GM08714 (cell line): Measurements from ENCODE around the gene VCX3B.
"Not testable (repeated sequence)": the region's sequence is repeated elsewhere in the genome, so short reads cannot be mapped to it uniquely, and the experiment has no call there.

Experiments
- H3K4me3 ChIP-seq: fragments of 200-500 bp; sonication (Bioruptor generic); 2 replicates; pipeline ENCODE4 v1.5.1; 2014; ENCODE audit warnings: mild to moderate bottlenecking, low read length, inconsistent platforms
- ZNF274 ChIP-seq: IDR thresholded peaks from 2 replicates; pipeline ENCODE4 v1.6.1; 2012; ENCODE audit warnings: mild to moderate bottlenecking, low read depth, low read length

The VCX3B gene

DNA sequence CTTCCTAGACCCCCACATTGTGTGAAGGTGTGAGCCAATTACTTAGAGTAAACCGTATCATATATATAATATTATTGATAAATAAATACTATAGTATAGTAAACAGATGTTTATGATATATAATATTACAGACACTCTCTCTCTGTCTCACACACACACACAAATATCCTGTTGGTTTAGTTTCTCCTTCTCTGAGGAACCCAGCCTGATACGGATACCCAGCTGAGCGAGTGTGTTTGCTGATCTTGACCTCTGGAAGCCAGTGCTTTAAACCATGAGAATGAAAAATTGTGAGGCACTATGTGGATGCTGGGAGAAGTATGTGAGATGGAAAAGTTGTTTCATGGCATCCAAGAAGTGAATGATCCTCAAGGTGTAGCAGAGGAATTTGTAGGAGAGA, at the start of gene VCX3B:
Gene VCX3B, plus strand, starts transcription at position 301 of the 400 bp plus-strand sequence. CDS start 621 bp downstream, outside the sequence.
- not testable (repeated sequence) for H3K4me3 ChIP-seq

DNA sequence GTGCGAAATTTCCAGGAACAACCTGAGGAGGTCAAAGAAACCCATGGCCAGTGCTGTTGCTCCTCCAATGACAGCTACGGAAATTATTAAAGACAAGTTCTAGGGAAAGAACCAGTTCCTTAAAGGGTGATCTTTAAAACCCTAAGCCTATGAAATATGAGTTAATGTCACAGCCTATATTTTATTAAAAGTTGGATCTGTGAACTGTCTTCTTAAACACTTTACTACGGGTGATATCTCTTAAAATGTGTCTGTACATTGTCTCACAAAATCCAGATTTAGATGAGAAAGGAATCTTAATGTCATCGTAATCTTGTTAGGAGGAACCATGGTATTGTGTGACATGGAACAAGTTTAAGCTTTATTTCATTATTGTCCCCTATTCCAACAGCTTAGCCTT, 46.3 kb upstream of the VCX3B start:
- no peak for TF ChIP-seq ZNF274
- H3K4me3 ChIP-seq, result no peak overlapping the region

GRCh38 chrX:8424912-8425311, 39.7 kb upstream of the VCX3B start:
- no peak for TF ChIP-seq ZNF274
- no peak overlapping the region for H3K4me3 ChIP-seq

DNA sequence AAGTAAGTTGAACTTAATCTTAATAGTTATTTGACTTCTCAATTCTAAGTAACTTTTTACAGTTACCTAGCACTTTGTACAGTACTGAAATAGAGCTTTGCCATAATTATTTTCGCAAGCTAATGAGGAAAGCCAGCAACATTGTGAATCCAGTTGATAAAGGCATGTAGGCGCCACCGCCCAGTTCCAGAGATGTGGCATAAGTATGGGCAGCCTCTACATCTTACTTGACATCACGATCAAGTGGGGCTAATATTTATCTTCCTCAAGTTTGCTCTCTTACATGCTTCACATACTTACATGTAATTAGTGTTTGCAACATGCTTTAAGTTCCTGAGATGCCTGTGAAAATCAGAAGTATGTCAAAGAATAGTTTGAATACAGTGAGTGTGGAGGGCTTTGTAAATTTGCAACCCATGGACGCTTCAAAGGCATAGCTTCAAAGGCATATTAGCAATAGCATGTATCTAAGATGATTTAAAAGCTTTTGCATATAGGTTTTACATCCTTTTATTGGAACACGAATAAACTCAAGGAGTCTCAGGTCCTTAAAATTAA, 34.9 kb upstream of the VCX3B start:
- no peak for TF ChIP-seq ZNF274
- H3K4me3 ChIP-seq, result no peak overlapping the region

DNA sequence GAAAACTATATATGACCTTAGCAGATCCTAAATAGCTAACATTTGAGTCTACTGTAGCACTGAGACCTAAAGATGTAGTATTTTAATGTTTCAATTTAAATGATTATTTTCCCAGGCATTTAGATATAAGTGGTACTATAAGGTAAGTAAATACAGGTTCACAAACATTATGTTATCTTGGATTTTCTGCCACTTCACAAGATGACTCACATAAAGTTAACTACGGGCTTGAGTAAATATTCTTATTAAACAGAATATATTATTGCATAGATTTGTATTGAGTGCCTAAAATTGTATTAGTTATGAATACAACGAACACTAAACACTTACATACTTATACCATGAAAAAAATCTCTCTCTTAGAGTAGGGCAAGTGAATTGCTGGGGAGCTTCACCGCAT, 34.2 kb upstream of the VCX3B start:
- TF ChIP-seq ZNF274, result no peak
- H3K4me3 ChIP-seq, result no peak overlapping the region

DNA sequence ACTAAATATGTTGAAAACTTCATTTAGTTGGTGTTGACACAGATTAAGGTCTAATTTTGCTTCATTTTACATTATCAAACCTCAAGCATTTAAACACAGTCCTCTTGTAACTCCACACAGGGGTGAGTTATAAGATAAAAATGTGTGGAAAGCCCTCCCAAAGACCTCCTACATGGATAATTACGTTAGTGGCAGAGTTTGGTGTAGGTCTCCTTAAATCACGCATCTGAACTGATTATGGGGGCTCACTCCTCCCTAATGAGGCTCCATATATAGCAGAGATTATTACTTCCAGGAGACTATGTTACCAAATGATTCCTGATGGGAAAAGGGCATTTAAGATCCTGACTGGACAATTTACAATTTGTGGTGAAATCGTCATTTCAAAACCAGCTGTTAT, 32.2 kb upstream of the VCX3B start:
- no peak overlapping the region for H3K4me3 ChIP-seq
- no peak for TF ChIP-seq ZNF274

DNA sequence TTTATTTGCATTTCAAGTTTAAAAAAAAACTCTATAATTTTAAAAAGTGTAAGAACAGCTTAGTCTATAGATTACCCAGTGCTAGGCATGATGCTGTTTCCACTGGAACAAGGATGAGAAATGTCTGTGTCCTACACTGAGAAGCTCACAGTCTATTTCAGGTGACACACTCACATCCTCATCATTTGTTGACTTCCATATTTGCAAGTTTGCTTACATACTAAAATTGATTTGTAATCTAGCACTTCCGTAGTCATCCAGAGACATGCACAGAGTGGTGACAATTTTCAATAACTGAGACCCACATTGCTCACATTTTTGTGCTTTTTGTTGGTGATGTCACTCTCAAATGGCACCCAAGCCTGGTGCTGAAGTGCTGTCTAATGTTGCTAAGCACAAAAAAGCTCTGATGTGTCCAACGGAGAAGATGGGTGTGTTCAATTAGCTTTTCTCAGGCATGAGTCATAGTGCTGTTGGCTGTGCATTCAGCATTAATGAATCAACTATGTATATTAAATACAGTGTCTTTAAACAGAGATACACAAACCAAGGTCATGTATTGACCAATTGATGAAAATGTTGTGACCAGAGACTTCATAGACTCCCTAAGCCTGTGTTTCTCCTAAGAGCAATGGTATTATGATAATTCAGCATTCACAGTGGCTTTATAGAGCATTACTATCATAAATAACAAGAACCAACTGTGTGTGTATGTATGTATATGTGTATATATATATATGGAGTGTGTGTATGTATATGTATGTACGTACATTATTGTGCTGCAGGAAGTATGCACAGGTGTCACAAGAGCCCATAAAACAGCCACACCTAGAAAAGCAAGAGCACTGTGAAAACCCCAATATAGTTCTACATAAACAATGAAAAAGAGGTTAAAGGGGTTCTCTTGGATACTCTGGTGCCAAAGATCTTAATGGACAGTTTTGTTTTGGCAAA, 31.2 kb upstream of the VCX3B start:
- no peak for TF ChIP-seq ZNF274
- no peak overlapping the region for H3K4me3 ChIP-seq

DNA sequence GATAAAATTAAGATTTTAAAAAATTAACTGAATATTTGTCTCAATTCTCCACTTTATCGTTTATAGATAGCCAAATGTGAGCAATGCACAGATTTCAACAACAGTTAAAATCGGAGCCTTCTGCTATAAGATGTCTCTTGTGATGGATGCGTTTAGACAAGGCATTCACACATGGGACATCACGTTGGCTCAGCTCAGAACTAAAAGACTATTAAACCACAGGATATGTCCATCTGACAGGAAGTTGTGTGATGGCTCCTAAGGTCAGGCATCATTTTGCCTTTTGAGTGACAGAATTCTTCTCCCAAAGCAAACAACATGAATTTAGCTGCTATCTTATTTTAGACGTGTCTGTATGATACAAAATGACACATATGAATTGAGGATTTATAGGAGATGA, 17.3 kb upstream of the VCX3B start:
- no peak for TF ChIP-seq ZNF274

GRCh38 chrX:8452343-8452742, 12.3 kb upstream of the VCX3B start:
- H3K4me3 ChIP-seq, result not testable (repeated sequence)

More for the DNA sequence above, 17.3 kb upstream of the VCX3B start:
- H3K4me3 ChIP-seq, result no peak overlapping the region

GRCh38 chrX:8453611-8454010, 11.0 kb upstream of the VCX3B start:
- no peak for TF ChIP-seq ZNF274

GRCh38 chrX:8455557-8455956, 9.1 kb upstream of the VCX3B start:
- no peak for TF ChIP-seq ZNF274
- H3K4me3 ChIP-seq, result no peak overlapping the region

More at GRCh38 chrX:8453611-8454010, 11.0 kb upstream of the VCX3B start:
- no peak overlapping the region for H3K4me3 ChIP-seq

- no peak overlapping the region for H3K4me3 ChIP-seq
- no peak for TF ChIP-seq ZNF274
Measured at GRCh38 chrX:8462488-8462887, 2.1 kb upstream of the VCX3B start.

DNA sequence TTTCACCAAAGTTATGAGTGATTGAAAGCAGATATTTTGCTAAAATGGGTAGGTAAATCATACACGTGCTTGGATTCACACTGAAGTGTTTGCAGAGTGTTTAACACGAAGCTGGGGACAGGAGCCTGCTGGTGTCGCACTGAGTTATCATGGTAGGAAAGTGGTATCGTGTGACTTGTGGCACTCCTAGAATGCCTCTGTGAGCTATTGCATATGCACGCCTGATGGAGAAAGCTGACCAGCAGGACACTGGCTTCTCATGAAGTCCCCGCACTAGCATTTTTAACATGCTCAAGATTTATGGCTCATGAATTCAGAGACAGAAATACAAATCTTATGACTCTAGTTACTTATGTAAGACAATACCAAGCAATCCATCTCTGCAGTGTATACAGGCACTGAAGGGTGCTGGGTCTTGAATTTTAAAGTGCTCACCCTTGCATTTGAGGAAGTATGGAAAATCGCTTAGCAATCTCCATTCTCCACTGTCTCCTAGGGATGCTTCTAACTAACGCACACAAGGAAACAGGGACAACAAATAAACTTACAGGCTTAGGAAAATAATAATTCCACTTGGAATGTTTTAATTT, 19.8 kb downstream of the VCX3B start:
- TF ChIP-seq ZNF274, result no peak
- H3K4me3 ChIP-seq, result no peak overlapping the region

GRCh38 chrX:8495036-8495435, 30.4 kb downstream of the VCX3B start:
- not testable (repeated sequence) for H3K4me3 ChIP-seq

DNA sequence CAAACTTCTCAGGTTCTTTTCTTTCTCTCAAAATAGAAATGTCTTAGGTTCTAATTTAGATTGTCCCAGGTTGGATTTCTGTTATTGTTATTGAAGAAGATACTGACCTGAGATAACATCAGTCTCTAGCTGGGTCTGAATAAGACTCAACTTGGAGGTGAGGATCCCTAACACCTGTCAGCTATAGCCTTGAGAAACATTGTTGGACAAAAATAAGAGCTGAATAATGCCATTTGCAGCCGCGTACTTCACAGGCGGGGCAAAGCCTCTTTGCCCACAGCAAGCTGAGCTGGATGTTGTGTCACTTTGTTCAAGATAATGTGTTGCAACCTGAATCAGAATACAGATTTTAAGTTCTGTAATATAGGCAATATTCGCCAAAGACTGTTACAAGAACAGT, 35.6 kb downstream of the VCX3B start:
- TF ChIP-seq ZNF274, result no peak
- H3K4me3 ChIP-seq, result no peak overlapping the region

DNA sequence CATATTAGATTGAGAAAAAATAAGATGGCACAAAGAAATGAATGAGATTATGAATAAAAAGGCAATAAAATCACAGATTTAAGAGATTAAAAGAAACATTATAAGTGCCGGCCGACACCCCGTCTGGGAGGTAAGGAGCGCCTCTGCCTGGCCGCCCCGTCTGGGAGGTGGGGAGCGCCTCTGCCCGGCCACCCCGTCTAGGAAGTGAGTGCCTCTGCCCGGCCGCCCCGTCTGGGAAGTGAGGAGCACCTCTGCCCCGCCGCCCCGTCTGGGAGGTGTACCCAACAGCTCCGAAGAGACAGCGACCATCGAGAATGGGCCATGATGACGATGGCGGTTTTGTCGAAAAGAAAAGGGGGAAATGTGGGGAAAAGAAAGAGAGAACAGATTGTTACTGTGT, 37.5 kb downstream of the VCX3B start:
- H3K4me3 ChIP-seq, result not testable (repeated sequence)
